ENCODE results near the gene PHACTR1. TPM values are rescaled to one million over a fixed set of nuclear protein-coding genes. Genes with fewer than 3 reads are reported as not detected.

The PHACTR1 gene
- total RNA-seq, 2 experiments from 2014 or later: 0.58 to 0.72 TPM

DNA sequence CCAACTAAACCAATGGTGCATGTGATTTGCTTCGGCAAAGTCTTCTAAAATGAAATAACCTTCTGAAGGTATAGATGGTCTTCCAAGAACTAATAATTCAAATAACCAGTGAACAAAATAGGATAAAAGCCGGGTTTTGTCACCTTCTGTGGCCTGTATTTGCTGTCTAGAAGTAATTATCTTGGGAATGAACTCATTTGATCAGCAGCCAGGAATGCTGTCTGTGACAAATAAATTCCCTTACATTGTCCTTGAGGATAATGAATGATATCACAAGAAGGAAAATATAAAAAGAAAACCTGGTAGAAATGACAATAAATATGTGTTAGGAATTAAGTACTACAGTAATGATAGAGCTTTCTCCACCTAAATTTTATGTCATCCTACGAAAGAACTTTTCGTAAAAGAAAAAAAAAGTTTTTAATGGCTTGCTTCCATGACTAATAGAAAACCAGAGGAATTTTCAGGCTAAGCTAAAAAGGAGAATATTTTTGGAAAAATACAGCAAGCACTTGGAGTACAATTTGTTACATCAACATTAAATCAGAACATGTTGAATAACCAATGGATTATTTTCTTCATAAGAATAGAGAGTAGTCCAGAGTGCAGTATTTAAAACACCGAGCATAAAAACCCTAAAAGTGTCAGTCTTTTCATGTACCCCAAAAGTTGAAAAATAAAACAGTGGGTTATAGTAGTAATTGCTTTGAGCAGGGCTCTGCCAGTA, 364.1 kb downstream of the PHACTR1 start:
- Mint-ChIP-seq H3K4me3 (no peak overlapping the region), H3K4me1 (no peaks in the 10 kb centered on the region), H3K9me3 (no peaks in the 10 kb centered on the region), H3K27ac (no peak overlapping the region), H3K36me3 (no peaks in the 10 kb centered on the region), H3K27me3 (peaks cover 20% of the 10 kb centered on the region)
- DNase-seq: no peak

DNA sequence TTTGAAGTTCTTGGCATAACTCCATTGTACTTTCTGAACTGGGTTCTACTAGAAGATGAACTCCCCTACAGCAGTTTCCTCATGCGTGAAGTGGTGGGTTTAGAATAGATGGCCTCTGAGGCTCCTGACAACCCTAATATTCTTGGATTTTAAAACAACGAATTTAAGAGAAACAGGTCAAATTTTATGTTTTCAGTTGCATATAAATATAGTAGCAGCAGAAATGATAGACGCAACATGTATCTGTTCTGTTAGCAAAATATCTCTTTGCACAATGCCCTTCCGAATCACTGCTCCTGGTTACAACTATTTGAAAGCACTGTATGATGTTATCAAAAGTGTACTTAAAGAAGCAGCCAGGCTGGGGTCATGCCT, 364.6 kb downstream of the PHACTR1 start:
- H3K27me3 Mint-ChIP-seq: peaks cover 20% of the 10 kb centered on the region

DNA sequence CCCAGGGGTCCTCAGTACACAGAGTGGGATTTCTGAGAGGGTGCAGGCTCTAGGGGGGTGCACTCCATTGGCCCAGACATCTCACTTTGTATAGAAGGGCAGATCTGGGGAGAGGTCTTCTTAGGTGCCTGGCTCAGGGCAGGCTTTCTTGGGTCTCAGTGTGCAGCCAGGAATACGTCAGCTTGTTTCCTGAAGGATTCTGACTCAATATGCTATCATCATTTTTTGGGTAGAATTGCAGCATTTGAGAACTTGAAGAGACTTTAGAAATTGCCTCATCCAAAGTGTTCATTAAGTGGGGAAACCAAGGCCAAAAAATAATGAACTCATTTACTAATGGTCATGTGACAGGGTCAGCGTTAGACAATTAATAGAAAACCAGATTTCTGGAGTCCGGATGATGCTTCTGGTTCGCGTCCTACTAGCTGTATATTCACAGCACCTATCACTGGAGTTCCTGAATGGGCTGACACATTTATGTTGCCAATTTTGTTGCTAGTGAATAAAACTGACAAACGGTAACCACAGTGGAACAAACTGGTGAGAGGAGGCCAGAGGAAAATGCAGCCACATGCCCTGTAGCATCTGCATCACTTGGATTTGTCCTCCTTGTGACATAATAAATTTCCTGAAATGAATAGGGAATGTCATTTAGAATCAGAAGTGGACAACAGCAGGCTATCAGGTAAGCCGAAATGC, 372.9 kb downstream of the PHACTR1 start:
- H3K4me3 Mint-ChIP-seq: no peak overlapping the region
- peaks cover 4% of the 10 kb centered on the region for H3K27me3 Mint-ChIP-seq
- peaks cover 2% of the 10 kb centered on the region for H3K9me3 Mint-ChIP-seq
- H3K4me1 Mint-ChIP-seq: no peaks in the 10 kb centered on the region
- H3K27ac Mint-ChIP-seq: no peak overlapping the region
- H3K36me3 Mint-ChIP-seq: no peaks in the 10 kb centered on the region
- DNase-seq: no peak

More for the DNA sequence above, 364.6 kb downstream of the PHACTR1 start:
- Mint-ChIP-seq H3K9me3 (no peaks in the 10 kb centered on the region), H3K4me3 (no peak overlapping the region), H3K4me1 (no peaks in the 10 kb centered on the region), H3K36me3 (no peaks in the 10 kb centered on the region), H3K27ac (no peak overlapping the region)
- no peak for DNase-seq

DNA sequence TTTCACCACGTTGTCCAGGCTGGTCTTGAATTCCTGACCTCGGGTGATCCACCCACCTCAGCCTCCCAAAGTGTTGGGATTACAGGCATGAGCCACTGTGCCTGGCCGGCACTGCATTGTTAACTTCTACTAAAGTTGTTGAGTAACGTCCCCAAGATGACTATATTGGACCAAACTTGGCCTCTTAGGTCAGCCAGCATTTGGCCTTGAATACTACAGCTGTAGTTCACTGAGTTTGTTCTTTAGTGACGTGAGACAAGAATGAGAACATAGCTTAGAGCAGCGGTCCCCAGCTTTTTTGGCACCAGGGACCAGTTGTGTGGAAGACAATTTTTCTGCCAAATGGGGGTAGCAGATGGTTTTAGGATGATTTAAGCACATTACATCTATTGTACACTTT, 374.6 kb downstream of the PHACTR1 start:
- DNase-seq: no peak
- H3K9me3 Mint-ChIP-seq: peaks cover 2% of the 10 kb centered on the region
- no peaks in the 10 kb centered on the region for H3K36me3 Mint-ChIP-seq
- H3K4me1 Mint-ChIP-seq: no peaks in the 10 kb centered on the region
- peaks cover 4% of the 10 kb centered on the region for H3K27me3 Mint-ChIP-seq
- H3K27ac Mint-ChIP-seq: no peak overlapping the region
- H3K4me3 Mint-ChIP-seq: no peak overlapping the region

DNA sequence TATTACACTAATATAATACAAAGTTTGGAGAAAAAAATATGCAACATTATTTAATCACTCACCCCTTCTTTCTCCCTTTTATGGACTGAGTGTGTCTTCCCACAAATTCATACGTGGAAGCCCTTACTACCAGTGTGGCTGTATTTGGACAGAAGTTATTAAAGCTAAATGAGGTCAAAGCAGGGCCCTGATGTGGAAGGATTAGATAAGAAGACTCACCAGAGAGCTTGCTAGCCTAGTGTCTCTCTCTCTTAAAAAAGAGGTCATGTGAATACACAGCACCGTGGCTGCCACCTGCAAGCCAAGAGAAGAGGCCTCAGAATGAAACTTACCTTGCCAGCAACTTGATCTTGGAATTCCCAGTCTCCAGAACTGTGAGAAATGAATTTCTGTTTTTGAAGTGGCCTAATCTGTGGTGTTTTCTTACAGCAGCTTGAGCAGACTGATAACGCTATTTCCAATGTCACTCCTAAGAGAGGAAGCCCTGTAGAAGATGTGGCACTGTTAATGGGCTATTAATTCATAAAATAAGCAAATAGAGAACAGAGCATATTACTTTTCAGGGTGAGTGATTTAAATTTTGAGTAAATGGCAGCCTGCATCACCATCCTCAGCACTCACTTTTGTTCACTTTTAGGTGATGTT, 378.3 kb downstream of the PHACTR1 start:
- Mint-ChIP-seq H3K4me1 (no peaks in the 10 kb centered on the region), H3K27ac (no peak overlapping the region)

DNA sequence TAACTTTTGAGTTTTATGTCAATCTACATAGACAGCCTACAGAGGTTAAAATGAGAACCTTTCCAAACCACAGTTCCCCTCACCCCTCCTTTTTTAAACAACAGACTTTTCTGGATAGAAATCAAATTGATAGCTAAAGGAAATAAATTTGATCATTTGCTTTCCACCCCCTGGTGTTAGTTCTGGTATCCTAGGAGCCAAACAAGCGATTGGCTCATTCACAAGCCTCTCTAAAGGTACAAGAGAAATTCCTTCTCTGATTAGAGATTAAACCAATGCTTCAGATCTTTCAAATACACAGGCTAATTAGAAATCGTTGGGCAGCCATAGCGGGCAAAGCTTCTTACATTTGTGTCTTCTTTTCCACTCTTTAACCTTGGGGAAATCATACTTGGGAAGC, 379.5 kb downstream of the PHACTR1 start:
- Mint-ChIP-seq H3K36me3 (no peaks in the 10 kb centered on the region), H3K9me3 (no peaks in the 10 kb centered on the region), H3K4me3 (no peak overlapping the region), H3K4me1 (no peaks in the 10 kb centered on the region), H3K27ac (no peak overlapping the region), H3K27me3 (no peaks in the 10 kb centered on the region)
- no peak for DNase-seq

More for the DNA sequence above, 378.3 kb downstream of the PHACTR1 start:
- H3K36me3 Mint-ChIP-seq: no peaks in the 10 kb centered on the region
- H3K4me3 Mint-ChIP-seq: no peak overlapping the region
- no peak for DNase-seq
- H3K27me3 Mint-ChIP-seq: no peaks in the 10 kb centered on the region
- no peaks in the 10 kb centered on the region for H3K9me3 Mint-ChIP-seq

DNA sequence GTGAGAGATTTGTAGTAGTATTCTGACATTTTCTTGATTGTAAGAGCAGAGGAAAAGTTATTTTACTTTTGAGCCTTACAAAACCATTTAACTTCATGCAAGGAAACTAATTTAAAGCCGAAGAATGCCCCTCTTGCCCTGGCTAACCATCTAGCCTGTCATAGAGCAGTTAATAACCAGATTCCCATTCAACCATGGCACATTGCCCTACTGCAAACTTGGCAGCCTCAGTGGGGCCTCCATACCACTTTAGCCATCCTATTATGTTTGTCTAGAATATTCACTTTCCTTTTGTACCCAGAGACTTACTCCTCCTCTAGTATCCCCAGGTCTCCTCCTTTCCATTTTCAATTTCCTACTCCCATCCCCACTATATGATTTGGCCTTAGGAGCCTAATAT, 380.9 kb downstream of the PHACTR1 start:
- no peaks in the 10 kb centered on the region for H3K4me1 Mint-ChIP-seq
- no peak for DNase-seq
- H3K27me3 Mint-ChIP-seq: no peaks in the 10 kb centered on the region
- no peaks in the 10 kb centered on the region for H3K9me3 Mint-ChIP-seq
- H3K27ac Mint-ChIP-seq: no peak overlapping the region
- no peaks in the 10 kb centered on the region for H3K36me3 Mint-ChIP-seq
- no peak overlapping the region for H3K4me3 Mint-ChIP-seq

DNA sequence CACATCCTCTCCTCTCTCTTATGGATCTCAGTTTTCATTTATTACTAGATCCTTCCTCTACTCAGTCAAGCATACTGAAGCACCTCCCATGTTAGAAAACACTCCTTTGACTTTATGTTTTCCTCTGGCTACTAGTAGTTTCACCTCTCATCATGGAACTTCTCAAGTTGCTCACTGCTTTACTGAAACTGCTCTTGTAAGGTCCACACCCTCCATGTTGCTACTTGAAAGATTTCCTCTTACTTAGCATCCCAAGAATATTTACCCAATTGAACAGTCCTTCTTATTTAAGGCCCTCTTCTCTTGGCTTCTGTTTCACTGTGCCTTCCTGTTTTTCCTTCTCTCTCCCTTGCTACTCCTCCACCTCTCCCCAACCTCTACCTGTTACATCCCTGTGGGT, 381.4 kb downstream of the PHACTR1 start:
- Mint-ChIP-seq H3K9me3 (no peaks in the 10 kb centered on the region), H3K36me3 (no peaks in the 10 kb centered on the region), H3K4me3 (no peak overlapping the region), H3K4me1 (no peaks in the 10 kb centered on the region), H3K27me3 (no peaks in the 10 kb centered on the region), H3K27ac (no peak overlapping the region)
- DNase-seq: no peak

DNA sequence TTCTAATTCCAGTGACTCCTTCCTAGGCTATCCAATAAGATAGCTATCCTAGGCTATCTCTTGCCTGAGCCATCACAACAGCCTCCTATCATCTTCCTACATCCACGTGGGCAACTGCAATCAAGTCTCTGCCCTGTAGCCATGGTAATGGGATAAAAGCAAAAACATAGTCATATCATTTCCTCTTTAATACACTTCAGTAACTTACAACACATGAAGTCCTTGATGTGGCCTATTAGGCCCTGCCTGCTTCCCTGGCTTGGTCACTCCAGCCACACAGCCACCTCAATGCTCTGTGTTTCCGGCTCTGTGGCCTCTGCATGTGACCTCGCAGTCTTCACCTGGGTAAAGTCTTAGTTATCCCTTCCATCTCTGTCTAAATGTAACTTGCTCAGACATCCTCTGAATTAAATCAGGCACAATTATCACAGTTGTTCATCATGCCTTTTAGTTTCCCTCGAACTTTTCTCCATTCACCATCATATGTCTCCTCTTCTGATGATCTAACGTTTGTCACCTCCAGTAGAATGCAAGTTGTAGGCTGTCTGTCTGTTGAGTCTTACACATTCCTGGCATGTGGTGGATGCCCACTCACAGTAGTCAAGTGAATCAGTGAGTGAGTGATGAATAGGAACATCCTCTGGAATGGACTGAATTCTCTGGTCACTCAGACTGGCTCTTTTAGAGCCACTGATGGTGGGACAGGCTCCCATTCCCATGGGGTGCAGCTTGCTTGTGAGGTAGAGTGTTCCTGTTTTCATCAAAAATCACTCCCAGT, 382.4 kb downstream of the PHACTR1 start:
- H3K4me1 Mint-ChIP-seq: no peaks in the 10 kb centered on the region
- H3K27me3 Mint-ChIP-seq: no peaks in the 10 kb centered on the region
- DNase-seq: no peak
- no peak overlapping the region for H3K27ac Mint-ChIP-seq
- no peaks in the 10 kb centered on the region for H3K9me3 Mint-ChIP-seq
- no peaks in the 10 kb centered on the region for H3K36me3 Mint-ChIP-seq
- H3K4me3 Mint-ChIP-seq: no peak overlapping the region

DNA sequence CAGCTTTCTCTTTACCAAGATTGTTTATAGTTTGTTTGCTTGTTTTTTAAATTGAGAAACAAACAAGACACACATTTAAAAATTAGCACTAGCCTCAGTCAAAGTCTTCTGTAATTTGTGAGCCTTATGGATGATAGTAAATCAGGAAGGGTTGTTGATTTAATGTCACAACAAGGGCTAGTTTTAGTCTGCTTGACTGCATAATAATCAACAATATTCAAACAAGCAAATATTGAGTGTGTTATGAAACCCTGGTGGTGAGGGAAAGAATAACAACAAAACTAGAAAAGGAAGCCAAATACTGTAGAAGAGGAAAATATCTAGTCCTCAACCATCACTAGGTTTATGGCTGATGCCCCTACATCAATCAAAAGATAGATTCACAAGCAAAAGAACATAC, 383.2 kb downstream of the PHACTR1 start:
- DNase-seq: no peak
- Mint-ChIP-seq H3K27me3 (peaks cover 1% of the 10 kb centered on the region), H3K9me3 (no peaks in the 10 kb centered on the region), H3K27ac (no peak overlapping the region), H3K4me3 (no peak overlapping the region), H3K4me1 (no peaks in the 10 kb centered on the region), H3K36me3 (no peaks in the 10 kb centered on the region)

DNA sequence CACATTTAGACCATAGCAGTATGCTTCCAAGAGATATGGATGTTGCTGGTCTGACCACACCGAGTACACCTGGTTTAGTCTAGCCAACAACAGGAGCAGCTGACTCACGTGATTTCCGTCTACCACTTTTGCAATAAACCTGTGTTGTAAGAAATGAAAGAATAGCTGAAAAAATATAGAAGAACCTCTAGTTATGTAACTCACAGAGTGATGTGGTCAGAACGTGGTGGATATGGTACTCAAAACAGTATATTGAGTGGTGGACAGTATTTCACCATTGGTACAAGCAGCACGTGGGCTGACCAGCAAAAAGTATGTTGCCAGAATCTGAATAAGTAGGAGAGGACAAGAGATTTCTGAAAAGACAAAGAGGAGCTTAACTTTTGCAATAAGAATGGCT, 384.8 kb downstream of the PHACTR1 start:
- no peaks in the 10 kb centered on the region for H3K36me3 Mint-ChIP-seq
- no peak overlapping the region for H3K4me3 Mint-ChIP-seq
- no peak for DNase-seq
- H3K4me1 Mint-ChIP-seq: no peaks in the 10 kb centered on the region
- H3K27ac Mint-ChIP-seq: no peak overlapping the region
- no peaks in the 10 kb centered on the region for H3K9me3 Mint-ChIP-seq
- peaks cover 3% of the 10 kb centered on the region for H3K27me3 Mint-ChIP-seq

DNA sequence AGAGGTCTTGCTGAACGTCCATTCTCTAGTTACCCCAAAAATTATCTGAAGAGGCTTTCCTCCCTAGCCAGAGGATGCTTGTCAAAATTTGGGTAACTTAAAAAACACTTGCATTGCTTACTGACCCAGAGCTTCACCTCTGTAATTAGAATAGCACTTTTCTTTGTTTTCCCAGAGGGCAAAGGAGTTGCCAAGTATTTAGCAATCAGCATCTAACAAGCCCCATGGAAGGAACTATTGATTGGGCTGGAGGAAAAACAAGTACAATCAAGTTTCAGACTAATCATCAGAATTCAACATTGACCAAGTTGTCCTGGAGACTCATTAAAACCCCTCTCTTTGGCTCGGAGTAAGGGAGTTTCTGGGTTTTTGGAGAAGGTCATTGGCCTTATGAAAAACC, 385.4 kb downstream of the PHACTR1 start:
- peaks cover 3% of the 10 kb centered on the region for H3K27me3 Mint-ChIP-seq
- no peak overlapping the region for H3K27ac Mint-ChIP-seq
- no peaks in the 10 kb centered on the region for H3K9me3 Mint-ChIP-seq
- H3K4me1 Mint-ChIP-seq: no peaks in the 10 kb centered on the region
- H3K36me3 Mint-ChIP-seq: no peaks in the 10 kb centered on the region
- no peak for DNase-seq
- no peak overlapping the region for H3K4me3 Mint-ChIP-seq

DNA sequence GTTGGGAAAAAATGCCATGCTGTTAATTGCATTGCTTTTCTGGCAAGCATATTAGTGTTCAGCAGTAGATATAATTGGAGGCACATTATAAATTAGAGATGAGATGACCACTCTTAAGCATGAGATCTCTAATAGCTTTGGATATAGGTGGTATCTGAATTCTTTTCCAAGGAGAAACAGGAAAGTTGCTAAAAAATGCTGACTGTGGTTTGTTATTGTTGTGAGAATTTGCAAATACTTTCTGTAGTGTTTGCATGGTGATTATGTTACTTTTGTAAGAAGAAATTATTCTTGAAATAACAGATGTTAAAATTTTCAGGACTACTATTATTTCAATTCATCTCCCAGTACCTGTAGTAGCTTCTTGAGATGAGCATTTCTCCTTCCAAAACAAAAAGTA, 386.6 kb downstream of the PHACTR1 start:
- Mint-ChIP-seq H3K4me1 (no peaks in the 10 kb centered on the region), H3K27ac (no peak overlapping the region), H3K36me3 (no peaks in the 10 kb centered on the region), H3K4me3 (no peak overlapping the region), H3K9me3 (no peaks in the 10 kb centered on the region), H3K27me3 (peaks cover 3% of the 10 kb centered on the region)
- DNase-seq: no peak

DNA sequence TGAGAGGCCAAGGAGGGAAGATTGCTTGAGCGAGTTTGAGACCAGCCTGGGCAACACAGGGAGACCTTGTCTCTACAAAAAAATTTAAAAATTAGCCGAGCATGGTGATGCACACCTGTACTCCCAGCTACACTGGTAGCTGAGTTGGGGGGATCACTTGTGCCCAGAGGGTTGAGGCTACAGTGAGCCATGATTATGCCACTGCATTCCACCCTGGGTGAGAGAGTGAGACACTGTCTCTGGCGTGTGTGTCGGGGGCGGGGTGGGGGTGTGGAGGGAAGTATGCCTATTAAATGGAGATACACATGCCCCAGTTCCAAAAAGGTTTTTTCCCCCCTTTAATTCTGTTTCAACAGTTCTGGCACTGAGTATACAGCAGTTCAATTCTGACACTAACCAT, 388.6 kb downstream of the PHACTR1 start:
- Mint-ChIP-seq H3K9me3 (peaks cover 5% of the 10 kb centered on the region), H3K4me1 (no peaks in the 10 kb centered on the region), H3K27me3 (peaks cover 6% of the 10 kb centered on the region), H3K4me3 (no peak overlapping the region), H3K36me3 (no peaks in the 10 kb centered on the region), H3K27ac (no peak overlapping the region)
- DNase-seq: no peak

DNA sequence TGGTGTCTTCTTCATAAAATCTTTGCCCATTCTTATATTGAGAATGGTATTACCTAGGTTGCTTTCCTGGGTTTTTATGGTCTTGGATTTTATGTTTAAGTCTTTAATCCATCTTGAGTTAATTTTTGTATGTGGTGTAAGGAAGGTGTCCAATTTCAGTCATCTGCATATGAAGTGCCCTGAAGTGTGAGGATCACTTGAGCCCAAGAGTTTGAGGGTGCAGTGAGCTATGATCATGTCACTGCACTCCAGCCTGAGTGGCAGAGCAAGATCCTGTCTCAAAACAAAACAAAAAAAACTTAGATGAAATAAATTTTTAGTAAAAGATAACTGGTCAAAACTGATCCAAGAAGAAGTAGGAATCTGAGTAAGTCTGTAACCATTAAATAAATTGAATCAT, 396.4 kb downstream of the PHACTR1 start:
- no peaks in the 10 kb centered on the region for H3K4me1 Mint-ChIP-seq
- no peak overlapping the region for H3K27ac Mint-ChIP-seq
- no peak for DNase-seq
- peaks cover 19% of the 10 kb centered on the region for H3K9me3 Mint-ChIP-seq
- H3K4me3 Mint-ChIP-seq: no peak overlapping the region
- peaks cover 27% of the 10 kb centered on the region for H3K27me3 Mint-ChIP-seq
- H3K36me3 Mint-ChIP-seq: no peaks in the 10 kb centered on the region

Measured in activated naive CD8-positive, alpha-beta T cell treated with anti-CD3 and anti-CD28 coated beads for 36 hours (primary cell).